Ovary (tissue), 3 donors: Measurements from ENCODE around the gene APOOL.

Experiments
- CTCF ChIP-seq, 3 donors: fragments of 450-650 bp in 2 of 3; fragments of 200-600 bp in 1 of 3; IDR thresholded peaks; one replicate each; pipeline versions ENCODE4 v1.5.1 to v1.8.0; 2016 to 2022; ENCODE audit warnings: antibody characterized with exemption in 3 of 3, mild to moderate bottlenecking in 1 of 3
- EP300 ChIP-seq: sonication (generic); formaldehyde crosslinking; IDR thresholded peaks from one replicate; pipeline ENCODE4 v1.6.1; 2017; ENCODE audit warnings: antibody characterized with exemption
- POLR2A ChIP-seq: fragments of 450-650 bp; IDR thresholded peaks from one replicate; pipeline ENCODE4 v1.6.1; 2017; ENCODE audit warnings: antibody characterized with exemption, mild to moderate bottlenecking, moderate library complexity
- donor health status: DM: no; HTN: no; CAD: no.

- TF ChIP-seq CTCF (IDR thresholded peaks at IDR 0.05) = no peak
- TF ChIP-seq POLR2A = no peak
- TF ChIP-seq EP300 = no peak
Measured at GRCh38 chrX:85112293-85112692, 108.6 kb downstream of the APOOL start.
